ENCODE results near the gene IP6K2.

Gene IP6K2

GRCh38 chr3:48707157-48707556, 9.9 kb downstream of the IP6K2 start:
- TF ChIP-seq SUZ12 (IDR thresholded peaks at IDR 0.05; ENCODE audit: extremely low read depth, insufficient read depth, insufficient read length) (no peak), YY1 (IDR thresholded peaks at IDR 0.05; ENCODE audit: insufficient read depth, insufficient read length) (no peak), ZNF274 (IDR thresholded peaks at IDR 0.05; ENCODE audit: low read depth, low read length) (no peak)
- peak overlapping the region; percentile 18 for H3K9ac ChIP-seq (ENCODE audit: insufficient read length, low read depth)
- no peaks in the 10 kb centered on the region for H3K9me3 ChIP-seq (ENCODE audit: insufficient read depth, low read length)
- peaks cover 6% of the 10 kb centered on the region for H3K4me1 ChIP-seq (ENCODE audit: insufficient read depth, insufficient read length)
- no peak for DNase-seq (ENCODE audit: low read depth, low spot score)
- H3K36me3 ChIP-seq (ENCODE audit: insufficient read depth, insufficient read length, low read length): peaks cover 74% of the 10 kb centered on the region
- no peak overlapping the region for H3K4me3 ChIP-seq (ENCODE audit: insufficient read length, low read depth)
- H3K27me3 ChIP-seq (ENCODE audit: insufficient read depth, insufficient read length): no peaks in the 10 kb centered on the region

GRCh38 chr3:48702320-48702920, 14.6 kb downstream of the IP6K2 start:
- Histone ChIP-seq H3K4me1 (ENCODE audit: insufficient read depth, insufficient read length) (peaks cover 7% of the 10 kb centered on the region), H3K9me3 (ENCODE audit: insufficient read depth, low read length) (no peaks in the 10 kb centered on the region), H3K4me3 (ENCODE audit: insufficient read length, low read depth) (no peak overlapping the region), H3K9ac (ENCODE audit: insufficient read length, low read depth) (no peak overlapping the region), H3K27me3 (ENCODE audit: insufficient read depth, insufficient read length) (no peaks in the 10 kb centered on the region), H3K36me3 (ENCODE audit: insufficient read depth, insufficient read length, low read length) (peaks cover 68% of the 10 kb centered on the region)
- TF ChIP-seq ZNF274 (IDR thresholded peaks at IDR 0.05; ENCODE audit: low read depth, low read length) (no peak), YY1 (IDR thresholded peaks at IDR 0.05; ENCODE audit: insufficient read depth, insufficient read length) (no peak), SUZ12 (IDR thresholded peaks at IDR 0.05; ENCODE audit: extremely low read depth, insufficient read depth, insufficient read length) (no peak)
- no peak for DNase-seq (ENCODE audit: low read depth, low spot score)

GRCh38 chr3:48700731-48701405, 16.2 kb downstream of the IP6K2 start:
- no peak overlapping the region for H3K4me3 ChIP-seq (ENCODE audit: insufficient read length, low read depth)
- H3K4me1 ChIP-seq (ENCODE audit: insufficient read depth, insufficient read length): peaks cover 7% of the 10 kb centered on the region
- no peak for TF ChIP-seq SUZ12 (IDR thresholded peaks at IDR 0.05; ENCODE audit: extremely low read depth, insufficient read depth, insufficient read length)
- TF ChIP-seq ZNF274 (IDR thresholded peaks at IDR 0.05; ENCODE audit: low read depth, low read length): no peak
- no peak for TF ChIP-seq YY1 (IDR thresholded peaks at IDR 0.05; ENCODE audit: insufficient read depth, insufficient read length)
- H3K27me3 ChIP-seq (ENCODE audit: insufficient read depth, insufficient read length): no peaks in the 10 kb centered on the region
- peaks cover 60% of the 10 kb centered on the region for H3K36me3 ChIP-seq (ENCODE audit: insufficient read depth, insufficient read length, low read length)
- H3K9me3 ChIP-seq (ENCODE audit: insufficient read depth, low read length): no peaks in the 10 kb centered on the region
- DNase-seq (ENCODE audit: low read depth, low spot score): no peak
- no peak overlapping the region for H3K9ac ChIP-seq (ENCODE audit: insufficient read length, low read depth)

GRCh38 chr3:48698891-48699290, 18.1 kb downstream of the IP6K2 start:
- no peak for TF ChIP-seq SUZ12 (IDR thresholded peaks at IDR 0.05; ENCODE audit: extremely low read depth, insufficient read depth, insufficient read length)
- TF ChIP-seq YY1 (IDR thresholded peaks at IDR 0.05; ENCODE audit: insufficient read depth, insufficient read length): no peak
- no peak for TF ChIP-seq ZNF274 (IDR thresholded peaks at IDR 0.05; ENCODE audit: low read depth, low read length)
- Histone ChIP-seq H3K4me1 (ENCODE audit: insufficient read depth, insufficient read length) (peaks cover 17% of the 10 kb centered on the region), H3K4me3 (ENCODE audit: insufficient read length, low read depth) (no peak overlapping the region), H3K9ac (ENCODE audit: insufficient read length, low read depth) (no peak overlapping the region), H3K27me3 (ENCODE audit: insufficient read depth, insufficient read length) (no peaks in the 10 kb centered on the region), H3K9me3 (ENCODE audit: insufficient read depth, low read length) (no peaks in the 10 kb centered on the region), H3K36me3 (ENCODE audit: insufficient read depth, insufficient read length, low read length) (peaks cover 65% of the 10 kb centered on the region)
- DNase-seq (ENCODE audit: low read depth, low spot score): no peak

- TF ChIP-seq YY1 (IDR thresholded peaks at IDR 0.05; ENCODE audit: insufficient read depth, insufficient read length): no peak
- no peak for TF ChIP-seq ZNF274 (IDR thresholded peaks at IDR 0.05; ENCODE audit: low read depth, low read length)
- no peak for TF ChIP-seq SUZ12 (IDR thresholded peaks at IDR 0.05; ENCODE audit: extremely low read depth, insufficient read depth, insufficient read length)
- no peaks in the 10 kb centered on the region for H3K9me3 ChIP-seq (ENCODE audit: insufficient read depth, low read length)
- H3K27me3 ChIP-seq (ENCODE audit: insufficient read depth, insufficient read length): no peaks in the 10 kb centered on the region
- peaks cover 74% of the 10 kb centered on the region for H3K36me3 ChIP-seq (ENCODE audit: insufficient read depth, insufficient read length, low read length)
- no peak overlapping the region for H3K9ac ChIP-seq (ENCODE audit: insufficient read length, low read depth)
- DNase-seq (ENCODE audit: low read depth, low spot score): no peak
- no peak overlapping the region for H3K4me3 ChIP-seq (ENCODE audit: insufficient read length, low read depth)
- peaks cover 20% of the 10 kb centered on the region for H3K4me1 ChIP-seq (ENCODE audit: insufficient read depth, insufficient read length)
These were observed 19.1 kb downstream of the IP6K2 start for GRCh38 chr3:48697952-48698351.

GRCh38 chr3:48696601-48697000, 20.4 kb downstream of the IP6K2 start:
- peaks cover 77% of the 10 kb centered on the region for H3K36me3 ChIP-seq (ENCODE audit: insufficient read depth, insufficient read length, low read length)
- peaks cover 15% of the 10 kb centered on the region for H3K4me1 ChIP-seq (ENCODE audit: insufficient read depth, insufficient read length)
- no peaks in the 10 kb centered on the region for H3K27me3 ChIP-seq (ENCODE audit: insufficient read depth, insufficient read length)
- DNase-seq (ENCODE audit: low read depth, low spot score): no peak
- H3K9me3 ChIP-seq (ENCODE audit: insufficient read depth, low read length): no peaks in the 10 kb centered on the region
- no peak overlapping the region for H3K4me3 ChIP-seq (ENCODE audit: insufficient read length, low read depth)
- H3K9ac ChIP-seq (ENCODE audit: insufficient read length, low read depth): no peak overlapping the region
- TF ChIP-seq ZNF274 (IDR thresholded peaks at IDR 0.05; ENCODE audit: low read depth, low read length): no peak
- no peak for TF ChIP-seq SUZ12 (IDR thresholded peaks at IDR 0.05; ENCODE audit: extremely low read depth, insufficient read depth, insufficient read length)
- no peak for TF ChIP-seq YY1 (IDR thresholded peaks at IDR 0.05; ENCODE audit: insufficient read depth, insufficient read length)

GRCh38 chr3:48696156-48696555, 20.9 kb downstream of the IP6K2 start:
- H3K36me3 ChIP-seq (ENCODE audit: insufficient read depth, insufficient read length, low read length): peaks cover 81% of the 10 kb centered on the region
- H3K4me3 ChIP-seq (ENCODE audit: insufficient read length, low read depth): no peak overlapping the region
- no peak for DNase-seq (ENCODE audit: low read depth, low spot score)
- TF ChIP-seq YY1 (IDR thresholded peaks at IDR 0.05; ENCODE audit: insufficient read depth, insufficient read length) (no peak), SUZ12 (IDR thresholded peaks at IDR 0.05; ENCODE audit: extremely low read depth, insufficient read depth, insufficient read length) (no peak)
- no peak overlapping the region for H3K9ac ChIP-seq (ENCODE audit: insufficient read length, low read depth)
- peaks cover 15% of the 10 kb centered on the region for H3K4me1 ChIP-seq (ENCODE audit: insufficient read depth, insufficient read length)
- H3K9me3 ChIP-seq (ENCODE audit: insufficient read depth, low read length): no peaks in the 10 kb centered on the region
- no peaks in the 10 kb centered on the region for H3K27me3 ChIP-seq (ENCODE audit: insufficient read depth, insufficient read length)
